GM12864 (cell line): ENCODE measurements around the gene KSR1.

ENCODE experiments used
- DNase-seq: peaks from one replicate; pipeline ENCODE4 v3.0.0-alpha.2; 2011; ENCODE audit warnings: low read depth
- H3K4me3 ChIP-seq: 2 replicates; pipeline ENCODE4 v1.5.1; 2011; ENCODE audit warnings: mild to moderate bottlenecking, low read depth, low read length, control low read depth
- TF ChIP-seq, protein P1 (sequence below): IDR thresholded peaks from 2 replicates; pipeline ENCODE4 v1.5.1; 2011; ENCODE audit warnings: low read depth, mild to moderate bottlenecking, moderate library complexity, low read length, control low read depth, inconsistent platforms; ENCODE audit errors: missing control alignments

KSR1 gene

DNA sequence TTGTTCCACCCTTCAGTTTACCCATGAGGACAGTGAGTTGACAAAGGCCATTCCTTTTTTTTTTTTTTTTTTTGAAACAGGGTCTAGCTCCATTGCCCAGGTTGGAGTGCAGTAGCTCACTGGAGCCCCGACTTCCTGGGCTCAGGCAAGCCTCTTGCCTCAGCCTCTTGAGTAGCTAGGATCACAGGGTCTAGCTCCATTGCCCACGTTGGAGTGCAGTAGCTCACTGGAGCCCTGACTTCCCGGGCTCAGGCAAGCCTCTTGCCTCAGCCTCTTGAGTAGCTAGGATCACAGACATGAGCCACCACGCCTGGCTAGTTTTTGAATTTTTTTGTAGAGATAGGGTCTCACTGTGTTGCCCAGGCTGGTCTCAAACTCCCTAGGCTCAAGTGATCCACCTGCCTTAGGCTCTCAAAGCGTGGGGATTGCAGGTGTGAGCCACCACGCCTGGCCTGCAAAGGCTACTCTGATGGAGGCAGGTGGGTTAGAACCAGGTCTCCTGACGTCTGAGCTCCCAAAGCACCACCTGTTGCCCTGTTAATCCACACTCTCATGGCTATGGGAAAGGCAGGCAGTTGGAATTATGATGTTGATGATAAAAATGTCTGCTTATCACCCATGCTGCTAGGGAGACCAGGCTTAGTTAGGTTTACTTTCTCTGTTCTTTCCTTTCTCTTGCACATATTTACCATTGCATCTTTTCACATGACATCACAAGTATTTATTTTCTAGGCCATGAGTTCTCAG, 65.2 kb downstream of the KSR1 start:
- TF ChIP-seq, protein P1, sequence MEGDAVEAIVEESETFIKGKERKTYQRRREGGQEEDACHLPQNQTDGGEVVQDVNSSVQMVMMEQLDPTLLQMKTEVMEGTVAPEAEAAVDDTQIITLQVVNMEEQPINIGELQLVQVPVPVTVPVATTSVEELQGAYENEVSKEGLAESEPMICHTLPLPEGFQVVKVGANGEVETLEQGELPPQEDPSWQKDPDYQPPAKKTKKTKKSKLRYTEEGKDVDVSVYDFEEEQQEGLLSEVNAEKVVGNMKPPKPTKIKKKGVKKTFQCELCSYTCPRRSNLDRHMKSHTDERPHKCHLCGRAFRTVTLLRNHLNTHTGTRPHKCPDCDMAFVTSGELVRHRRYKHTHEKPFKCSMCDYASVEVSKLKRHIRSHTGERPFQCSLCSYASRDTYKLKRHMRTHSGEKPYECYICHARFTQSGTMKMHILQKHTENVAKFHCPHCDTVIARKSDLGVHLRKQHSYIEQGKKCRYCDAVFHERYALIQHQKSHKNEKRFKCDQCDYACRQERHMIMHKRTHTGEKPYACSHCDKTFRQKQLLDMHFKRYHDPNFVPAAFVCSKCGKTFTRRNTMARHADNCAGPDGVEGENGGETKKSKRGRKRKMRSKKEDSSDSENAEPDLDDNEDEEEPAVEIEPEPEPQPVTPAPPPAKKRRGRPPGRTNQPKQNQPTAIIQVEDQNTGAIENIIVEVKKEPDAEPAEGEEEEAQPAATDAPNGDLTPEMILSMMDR, result no peak
- no peak overlapping the region for H3K4me3 ChIP-seq
- DNase-seq, result no peak

DNA sequence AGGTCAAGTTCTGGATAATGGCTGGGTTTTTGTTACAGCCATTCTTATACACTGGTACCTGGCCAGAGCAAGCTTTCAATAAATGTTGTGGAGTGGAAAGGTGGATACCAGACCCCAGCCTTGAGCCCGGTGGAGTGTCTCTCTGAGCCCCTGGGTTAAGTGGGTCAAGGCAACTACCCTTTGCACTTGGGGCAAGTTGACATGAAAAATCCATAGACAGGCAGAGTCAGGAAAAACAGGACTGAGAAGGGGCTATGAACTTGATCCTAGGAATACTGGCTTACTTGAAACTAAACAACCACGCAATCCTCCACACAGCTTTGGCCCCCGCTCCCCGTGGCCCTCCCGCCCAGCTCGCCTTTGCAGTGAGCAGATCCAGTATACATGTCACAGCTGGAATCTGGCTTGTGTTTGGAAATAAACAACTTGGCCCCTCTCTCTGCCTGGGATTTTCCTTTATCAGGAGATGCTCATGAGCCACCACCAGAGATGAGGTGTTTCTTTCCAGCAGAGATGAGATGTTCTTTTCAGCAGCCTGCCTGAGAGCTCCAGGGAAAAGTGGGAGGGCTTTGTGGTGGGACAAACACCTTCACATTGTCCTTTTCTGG, 65.9 kb downstream of the KSR1 start:
- DNase-seq, result no peak
- TF ChIP-seq, protein P1, result no peak

DNA sequence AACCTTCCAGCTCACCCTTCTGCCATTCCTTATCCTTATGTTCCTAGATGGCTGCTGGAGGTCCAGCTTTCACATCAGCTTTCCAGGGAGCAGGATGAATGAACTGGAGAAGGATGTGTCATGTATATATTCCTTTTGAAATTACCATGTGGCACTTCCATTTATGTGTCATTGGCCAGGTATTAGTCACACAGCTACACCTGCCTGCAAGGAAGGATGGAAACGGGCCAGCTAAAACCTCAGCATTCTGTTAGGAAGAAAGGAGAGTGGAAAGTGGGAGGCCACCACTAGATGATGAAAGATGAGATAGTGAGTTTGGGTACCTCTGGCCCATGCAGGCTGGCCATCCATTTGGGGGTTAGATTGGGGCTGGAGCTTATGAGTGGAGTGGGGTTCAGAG, 67.5 kb downstream of the KSR1 start:
- TF ChIP-seq, protein P1, result no peak
- no peak for DNase-seq
- no peak overlapping the region for H3K4me3 ChIP-seq

More for the DNA sequence above, 65.9 kb downstream of the KSR1 start:
- H3K4me3 ChIP-seq, result no peak overlapping the region

DNA sequence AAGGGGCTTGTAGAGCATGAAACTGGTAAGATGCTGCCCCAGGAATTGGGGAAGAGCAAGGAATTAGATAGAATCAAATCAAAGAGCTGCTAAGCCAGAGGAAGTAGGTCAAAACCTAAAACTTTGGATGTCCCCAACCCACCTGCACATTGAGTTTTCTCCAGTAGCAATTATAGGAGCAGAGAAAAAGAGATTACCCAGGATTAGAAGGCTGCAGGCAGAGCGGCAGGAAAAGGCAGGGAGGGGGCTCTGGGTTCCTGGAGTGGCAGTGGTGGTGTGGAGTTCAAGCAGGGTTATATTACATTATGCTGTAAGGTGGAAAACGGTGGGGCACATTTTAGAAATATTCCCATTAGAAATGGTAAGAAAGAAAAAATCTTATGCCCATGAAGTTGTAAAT, 68.3 kb downstream of the KSR1 start:
- DNase-seq, result no peak
- H3K4me3 ChIP-seq, result no peak overlapping the region
- TF ChIP-seq, protein P1, result no peak

DNA sequence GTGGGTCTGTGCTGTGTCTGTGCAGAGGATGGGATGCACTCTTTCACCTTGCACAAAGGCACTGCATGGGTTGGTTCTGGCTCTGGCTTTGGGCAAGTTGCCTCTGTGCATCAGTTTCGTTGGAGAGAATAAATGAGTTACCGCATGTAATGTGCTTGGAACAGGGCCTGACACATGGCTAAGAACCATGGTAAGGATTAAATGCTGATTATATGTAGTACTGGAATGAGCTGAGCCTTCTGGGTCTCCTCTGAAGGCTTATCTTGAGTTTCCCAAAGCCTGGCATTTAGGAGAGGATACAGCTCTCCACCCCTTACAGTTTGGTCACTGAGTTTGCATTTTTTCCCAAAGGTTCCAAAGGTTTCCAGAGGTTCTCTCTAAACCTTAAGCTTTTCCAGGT, 69.1 kb downstream of the KSR1 start:
- TF ChIP-seq, protein P1, result no peak
- DNase-seq, result no peak
- H3K4me3 ChIP-seq, result no peak overlapping the region

DNA sequence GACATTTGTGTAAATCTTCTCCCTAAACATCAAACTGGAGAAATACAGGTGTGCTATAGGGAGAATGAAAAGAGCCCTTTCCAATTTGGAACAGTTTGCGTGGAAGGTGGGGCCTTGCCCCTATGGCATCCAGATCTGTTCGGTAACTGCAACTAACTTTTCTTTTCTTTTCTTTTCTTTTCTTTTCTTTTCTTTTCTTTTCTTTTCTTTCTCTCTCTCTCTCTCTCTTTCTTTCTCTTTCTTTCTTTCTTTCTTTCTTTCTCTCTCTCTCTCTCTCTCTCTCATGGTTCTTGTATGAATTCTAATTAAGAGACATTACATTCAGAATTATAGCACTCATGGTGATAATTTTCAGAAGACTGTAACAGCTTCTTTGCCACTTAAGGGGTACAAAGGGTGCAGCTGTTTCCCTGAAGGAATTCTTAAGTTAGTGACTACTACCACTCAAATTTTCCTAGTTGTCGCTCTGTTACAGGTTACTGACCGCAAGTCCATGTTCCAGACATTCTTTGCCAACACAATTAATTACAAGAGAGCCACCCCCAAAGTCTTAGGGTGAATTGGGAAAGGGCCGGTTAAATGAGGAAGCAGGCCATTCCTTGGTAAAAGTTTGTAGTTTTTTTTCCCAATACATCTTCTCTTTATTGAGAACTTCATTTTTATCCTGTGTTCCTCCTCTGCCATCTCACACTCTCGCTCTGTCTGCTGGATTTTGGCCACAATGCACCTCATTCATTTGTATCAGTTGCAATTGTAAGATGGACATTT, 69.8 kb downstream of the KSR1 start:
- no peak overlapping the region for H3K4me3 ChIP-seq
- DNase-seq, result no peak
- TF ChIP-seq, protein P1, result no peak

DNA sequence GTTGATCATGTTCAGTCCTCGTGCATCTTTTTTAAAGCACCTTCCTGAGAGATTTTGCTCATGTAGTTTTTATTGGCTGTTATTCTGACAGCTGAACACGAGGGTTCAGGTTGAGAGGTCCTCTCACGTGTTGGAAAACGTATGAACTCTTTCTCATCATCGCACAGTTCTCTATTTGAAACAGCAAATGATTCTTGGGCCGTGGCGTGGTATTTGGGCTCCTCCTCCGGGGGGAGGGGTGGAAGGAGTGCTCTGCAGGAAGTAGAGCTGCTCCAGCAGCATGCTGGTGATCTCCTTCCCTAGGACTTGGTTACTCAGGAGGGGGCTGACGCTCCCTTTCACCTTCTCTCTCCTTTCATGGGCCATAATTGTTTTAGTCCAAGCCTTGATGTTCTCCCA, 70.4 kb downstream of the KSR1 start:
- TF ChIP-seq, protein P1, result no peak
- H3K4me3 ChIP-seq, result no peak overlapping the region
- no peak for DNase-seq
